Endodermal cell (in vitro differentiated cells): ENCODE results near the gene CAPN2. TPM values are rescaled to one million over a fixed set of nuclear protein-coding genes. Genes with fewer than 3 reads are reported as not detected.

ENCODE experiments used
- DNase-seq: peaks from one replicate; pipeline ENCODE4 v3.0.0-alpha.2; 2017
- H3K27ac ChIP-seq: 2 replicates; pipeline ENCODE4 v1.5.1; 2013; ENCODE audit warnings: mild to moderate bottlenecking, low read depth, low read length, moderate library complexity
- H3K27me3 ChIP-seq: 2 replicates; pipeline ENCODE4 v1.6.1; 2013; ENCODE audit warnings: mild to moderate bottlenecking, low read length, moderate library complexity; ENCODE audit not compliant: insufficient read depth, control insufficient read depth, poor library complexity, severe bottlenecking
- H3K36me3 ChIP-seq: 2 replicates; pipeline ENCODE4 v1.7.0; 2013; ENCODE audit warnings: mild to moderate bottlenecking, low read length, moderate library complexity; ENCODE audit not compliant: control insufficient read depth, insufficient read depth
- H3K4me1 ChIP-seq: one replicate; pipeline ENCODE4 v1.7.0; 2013; ENCODE audit warnings: low read length; ENCODE audit not compliant: control insufficient read depth, insufficient read depth
- H3K4me3 ChIP-seq: 2 replicates; pipeline ENCODE4 v1.5.1; 2013; ENCODE audit warnings: mild to moderate bottlenecking, low read length, moderate library complexity
- H3K9ac ChIP-seq: 2 replicates; pipeline ENCODE4 v1.6.1; 2013; ENCODE audit warnings: mild to moderate bottlenecking, low read length, moderate library complexity; ENCODE audit not compliant: poor library complexity, severe bottlenecking; ENCODE audit errors: extremely low read depth
- H3K9me3 ChIP-seq: 2 replicates; pipeline ENCODE4 v1.6.1; 2013; ENCODE audit warnings: mild to moderate bottlenecking, low read length, moderate library complexity; ENCODE audit not compliant: control insufficient read depth
- H3K27ac Mint-ChIP-seq: 2 replicates; pipeline ENCODE4 v1.8.0; 2020; ENCODE audit warnings: mixed read lengths
- H3K27me3 Mint-ChIP-seq: 2 replicates; pipeline ENCODE4 v1.8.0; 2021; ENCODE audit warnings: mild to moderate bottlenecking, mixed read lengths; ENCODE audit not compliant: insufficient read depth
- H3K36me3 Mint-ChIP-seq: 2 replicates; pipeline ENCODE4 v1.8.0; 2020; ENCODE audit warnings: low read depth, mixed read lengths
- H3K4me1 Mint-ChIP-seq: 2 replicates; pipeline ENCODE4 v1.8.0; 2020; ENCODE audit warnings: mixed read lengths
- H3K4me3 Mint-ChIP-seq: 2 replicates; pipeline ENCODE4 v1.8.0; 2020; ENCODE audit warnings: mild to moderate bottlenecking, moderate library complexity, mixed read lengths
- H3K9me3 Mint-ChIP-seq: 2 replicates; pipeline ENCODE4 v1.8.0; 2020; ENCODE audit warnings: mild to moderate bottlenecking, mixed read lengths
- WGBS, 2 experiments: methylation state at CpG; one replicate each; pipeline versions ENCODE4 v1.1.5 to v1.1.7; 2013; ENCODE audit warnings: missing lambda C conversion rate in 2 of 2, mixed read lengths in 1 of 2; ENCODE audit not compliant: insufficient coverage in 1 of 2, insufficient read length in 1 of 2; 5-methylcytosine and 5-hydroxymethylcytosine counted together
- total RNA-seq, 2 donors: library from RNA; stranded (reverse); fragmentation: NEBNext Ultra II Directional in 1 of 2; extraction: Animal tissue kit (Norgen Biotek cat#: 25700) in 1 of 2; gene quantifications; 2 replicates in 1 of 2; 3 replicates in 1 of 2; pipeline ENCODE4 v1.2.1, GENCODE V29; 2021
- TF ChIP-seq, protein P1 (sequence below): fragments of 200-600 bp; sonication (generic); conservative IDR thresholded peaks from 2 replicates; pipeline ENCODE4 v1.5.0; 2021; ENCODE audit warnings: antibody characterized with exemption, mild to moderate bottlenecking

CAPN2 gene
- total RNA-seq, 2 donors from 2014 or later = 49.2 to 49.7 TPM

DNA sequence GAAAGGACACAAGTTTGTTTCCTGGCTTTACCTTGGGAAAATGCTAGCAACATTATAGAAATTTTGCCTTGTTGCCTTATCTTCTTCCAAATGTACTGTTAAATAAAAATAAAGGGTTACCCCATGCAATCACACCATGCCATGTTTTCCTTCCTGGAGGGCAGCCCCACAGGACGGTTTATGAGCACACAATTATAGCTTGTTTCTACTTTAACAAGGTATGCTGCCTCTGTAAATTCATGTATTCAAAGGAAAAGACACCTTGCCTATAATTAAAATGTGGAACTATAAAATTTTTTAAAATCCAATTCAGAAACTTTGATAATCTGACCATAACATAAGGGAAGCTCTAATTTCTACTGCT lies 63.4 kb downstream of the CAPN2 start:
- TF ChIP-seq, protein P1, sequence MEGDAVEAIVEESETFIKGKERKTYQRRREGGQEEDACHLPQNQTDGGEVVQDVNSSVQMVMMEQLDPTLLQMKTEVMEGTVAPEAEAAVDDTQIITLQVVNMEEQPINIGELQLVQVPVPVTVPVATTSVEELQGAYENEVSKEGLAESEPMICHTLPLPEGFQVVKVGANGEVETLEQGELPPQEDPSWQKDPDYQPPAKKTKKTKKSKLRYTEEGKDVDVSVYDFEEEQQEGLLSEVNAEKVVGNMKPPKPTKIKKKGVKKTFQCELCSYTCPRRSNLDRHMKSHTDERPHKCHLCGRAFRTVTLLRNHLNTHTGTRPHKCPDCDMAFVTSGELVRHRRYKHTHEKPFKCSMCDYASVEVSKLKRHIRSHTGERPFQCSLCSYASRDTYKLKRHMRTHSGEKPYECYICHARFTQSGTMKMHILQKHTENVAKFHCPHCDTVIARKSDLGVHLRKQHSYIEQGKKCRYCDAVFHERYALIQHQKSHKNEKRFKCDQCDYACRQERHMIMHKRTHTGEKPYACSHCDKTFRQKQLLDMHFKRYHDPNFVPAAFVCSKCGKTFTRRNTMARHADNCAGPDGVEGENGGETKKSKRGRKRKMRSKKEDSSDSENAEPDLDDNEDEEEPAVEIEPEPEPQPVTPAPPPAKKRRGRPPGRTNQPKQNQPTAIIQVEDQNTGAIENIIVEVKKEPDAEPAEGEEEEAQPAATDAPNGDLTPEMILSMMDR = no peak
- Mint-ChIP-seq H3K27ac (peak overlapping the region; percentile 67), H3K36me3 (peaks cover 70% of the 10 kb centered on the region), H3K27me3 (no peaks in the 10 kb centered on the region), H3K4me1 (peaks cover 34% of the 10 kb centered on the region), H3K4me3 (no peak overlapping the region), H3K9me3 (no peaks in the 10 kb centered on the region)
- H3K27ac ChIP-seq = no peak overlapping the region
- H3K4me1 ChIP-seq = peaks cover 4% of the 10 kb centered on the region
- no peaks in the 10 kb centered on the region for H3K9me3 ChIP-seq
- no peak overlapping the region for H3K4me3 ChIP-seq
- DNase-seq = no peak
- peaks cover 84% of the 10 kb centered on the region for H3K36me3 ChIP-seq
- H3K27me3 ChIP-seq = no peaks in the 10 kb centered on the region
- 92 to 100% methylated on average over 1 of the region's 1 CpG for WGBS, 2 experiments
- no peak overlapping the region for H3K9ac ChIP-seq

DNA sequence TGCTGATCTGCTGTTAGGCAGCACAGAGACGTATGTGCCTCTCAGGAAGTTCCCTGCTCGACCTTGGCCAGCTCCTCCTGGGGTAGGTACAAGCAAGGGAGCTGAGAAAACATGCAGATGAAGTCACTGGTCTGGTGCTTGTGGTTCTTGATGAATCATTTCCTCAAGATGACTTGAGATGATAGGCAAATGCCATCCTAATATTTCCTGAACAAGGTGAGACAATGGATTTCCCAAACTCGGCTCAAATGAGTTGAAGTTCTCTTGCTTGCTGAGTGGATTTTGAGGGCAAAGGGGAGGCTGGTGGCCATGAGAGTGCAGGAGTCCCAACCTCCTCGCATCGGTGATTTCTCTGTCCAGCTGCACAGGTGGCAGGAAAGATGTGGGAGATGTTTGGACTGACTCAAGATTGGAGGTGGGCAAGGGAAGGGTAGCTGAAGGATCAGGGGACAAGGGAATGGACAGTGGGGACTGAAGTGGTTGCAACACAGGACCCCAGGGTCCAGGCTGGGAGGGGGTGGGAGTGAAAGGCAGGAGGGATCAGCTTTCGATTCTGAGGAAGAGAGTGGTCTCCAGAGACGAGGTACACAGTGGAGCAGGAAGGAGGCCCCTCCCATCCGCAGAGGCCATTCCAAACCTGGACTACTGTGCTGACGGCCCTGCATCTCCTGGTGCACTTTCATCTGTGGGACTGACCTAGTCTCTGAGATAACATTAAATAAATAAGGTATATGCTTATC lies 63.9 kb downstream of the CAPN2 start:
- Histone ChIP-seq H3K9ac (no peak overlapping the region), H3K36me3 (peaks cover 84% of the 10 kb centered on the region), H3K27ac (no peak overlapping the region), H3K4me3 (no peak overlapping the region), H3K9me3 (no peaks in the 10 kb centered on the region), H3K4me1 (peaks cover 4% of the 10 kb centered on the region), H3K27me3 (no peaks in the 10 kb centered on the region)
- Mint-ChIP-seq H3K4me1 (peaks cover 31% of the 10 kb centered on the region), H3K9me3 (no peaks in the 10 kb centered on the region), H3K4me3 (no peak overlapping the region), H3K27ac (peak overlapping the region; percentile 67), H3K36me3 (peaks cover 71% of the 10 kb centered on the region), H3K27me3 (no peaks in the 10 kb centered on the region)
- peak; percentile 35 for DNase-seq
- 93 to 100% methylated on average over 3 to 9 of the region's 9 CpGs for WGBS, 2 experiments
- TF ChIP-seq, protein P1 = no peak

DNA sequence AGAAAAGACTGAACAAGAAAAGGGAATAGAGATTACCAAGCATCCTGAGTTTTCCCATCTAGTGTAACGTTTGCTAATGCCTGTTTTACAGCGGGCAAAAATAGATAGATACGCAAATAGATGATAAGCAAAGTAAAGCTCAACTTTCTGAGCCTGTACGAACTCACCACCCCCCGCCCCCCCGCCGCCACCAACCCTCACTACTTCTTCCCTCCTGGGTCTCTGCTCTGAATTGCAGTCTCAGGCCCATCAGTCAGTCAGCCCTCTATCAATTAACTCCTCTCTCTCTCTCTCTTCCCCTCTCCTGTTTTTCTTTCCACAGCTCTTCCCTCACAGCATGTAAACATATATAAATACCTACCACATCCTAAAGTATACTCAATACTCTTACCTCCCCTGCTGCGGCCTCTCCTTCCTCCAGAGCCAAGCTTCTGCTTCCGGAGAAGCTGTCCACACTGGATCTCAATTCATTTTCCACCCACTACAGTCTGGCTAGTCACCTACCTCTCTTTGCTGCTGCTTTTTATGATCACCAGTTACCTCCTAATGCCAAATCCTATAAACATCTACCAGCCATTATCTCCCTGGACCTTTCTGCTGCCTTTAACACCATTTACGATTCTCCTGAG lies 64.6 kb downstream of the CAPN2 start:
- H3K9me3 ChIP-seq = no peaks in the 10 kb centered on the region
- H3K9ac ChIP-seq = no peak overlapping the region
- peak overlapping the region; percentile 84 for H3K27ac Mint-ChIP-seq
- DNase-seq = peak; percentile 22
- H3K27ac ChIP-seq = no peak overlapping the region
- H3K4me1 Mint-ChIP-seq = peaks cover 24% of the 10 kb centered on the region
- no peaks in the 10 kb centered on the region for H3K27me3 Mint-ChIP-seq
- no peak overlapping the region for H3K4me3 ChIP-seq
- WGBS, 2 experiments = 86 to 89% methylated on average over 9 to 10 of the region's 10 CpGs
- TF ChIP-seq, protein P1 = no peak
- no peaks in the 10 kb centered on the region for H3K27me3 ChIP-seq
- H3K36me3 Mint-ChIP-seq = peaks cover 71% of the 10 kb centered on the region
- H3K4me3 Mint-ChIP-seq = no peak overlapping the region
- no peaks in the 10 kb centered on the region for H3K9me3 Mint-ChIP-seq
- H3K36me3 ChIP-seq = peaks cover 77% of the 10 kb centered on the region
- H3K4me1 ChIP-seq = peaks cover 4% of the 10 kb centered on the region
